BLaER1 (cell line): ENCODE results near the gene MOV10L1.

ENCODE experiments used
- H3K27ac ChIP-seq: shearing (Covaris generic); formaldehyde crosslinking; 2 replicates; pipeline ENCODE4 v1.8.1; 2022
- H3K27me3 ChIP-seq: shearing (Covaris generic); formaldehyde crosslinking; 2 replicates; pipeline ENCODE4 v1.8.1; 2022
- H3K36me3 ChIP-seq: shearing (Covaris generic); formaldehyde crosslinking; 2 replicates; pipeline ENCODE4 v1.8.1; 2022
- H3K4me1 ChIP-seq: shearing (Covaris generic); formaldehyde crosslinking; 2 replicates; pipeline ENCODE4 v1.8.1; 2022
- H3K4me2 ChIP-seq: shearing (Covaris generic); formaldehyde crosslinking; 2 replicates; pipeline ENCODE4 v1.8.1; 2022
- H3K4me3 ChIP-seq: shearing (Covaris generic); formaldehyde crosslinking; 2 replicates; pipeline ENCODE4 v1.8.1; 2022
- H3K9ac ChIP-seq: shearing (Covaris generic); formaldehyde crosslinking; 2 replicates; pipeline ENCODE4 v1.8.1; 2022
- H3K9me3 ChIP-seq: shearing (Covaris generic); formaldehyde crosslinking; 2 replicates; pipeline ENCODE4 v1.8.1; 2022
- H4K20me1 ChIP-seq: shearing (Covaris generic); formaldehyde crosslinking; 2 replicates; pipeline ENCODE4 v1.8.1; 2022
- Cebpa-rat ChIP-seq: shearing (Covaris generic); IDR thresholded peaks from 2 replicates; pipeline ENCODE4 v1.8.1; 2022

MOV10L1 gene

GRCh38 chr22:50117168-50117762, 27.5 kb downstream of the MOV10L1 start:
- Histone ChIP-seq H3K27me3 (no peaks in the 10 kb centered on the region), H3K4me2 (no peak overlapping the region), H3K36me3 (no peaks in the 10 kb centered on the region), H3K27ac (no peak overlapping the region), H3K4me3 (no peak overlapping the region), H3K9me3 (peaks cover 4% of the 10 kb centered on the region; the same call in 1 of the 2 replicates), H3K9ac (no peak overlapping the region), H4K20me1 (no peaks in the 10 kb centered on the region), H3K4me1 (peaks cover 7% of the 10 kb centered on the region)
- TF ChIP-seq Cebpa-rat = no peak

- Histone ChIP-seq H3K4me3 (no peak overlapping the region), H3K27me3 (no peaks in the 10 kb centered on the region), H3K9ac (no peak overlapping the region), H3K27ac (no peak overlapping the region), H3K4me1 (no peaks in the 10 kb centered on the region), H3K36me3 (no peaks in the 10 kb centered on the region), H3K4me2 (no peak overlapping the region), H3K9me3 (peaks cover 13% of the 10 kb centered on the region), H4K20me1 (no peaks in the 10 kb centered on the region)
- TF ChIP-seq Cebpa-rat = no peak
Measured at GRCh38 chr22:50118129-50118528, 28.3 kb downstream of the MOV10L1 start.

GRCh38 chr22:50118557-50119168, 28.9 kb downstream of the MOV10L1 start:
- H3K4me2 ChIP-seq = no peak overlapping the region

GRCh38 chr22:50119169-50119767, 29.5 kb downstream of the MOV10L1 start:
- peaks cover 5% of the 10 kb centered on the region for H3K4me1 ChIP-seq
- no peak overlapping the region for H3K4me3 ChIP-seq
- no peak overlapping the region for H3K27ac ChIP-seq
- H3K36me3 ChIP-seq = no peaks in the 10 kb centered on the region
- no peak overlapping the region for H3K4me2 ChIP-seq
- H3K9ac ChIP-seq = no peak overlapping the region
- TF ChIP-seq Cebpa-rat = no peak
- H3K9me3 ChIP-seq = peaks cover 24% of the 10 kb centered on the region
- H3K27me3 ChIP-seq = no peaks in the 10 kb centered on the region
- no peaks in the 10 kb centered on the region for H4K20me1 ChIP-seq

More at GRCh38 chr22:50118557-50119168, 28.9 kb downstream of the MOV10L1 start:
- Histone ChIP-seq H3K27ac (no peak overlapping the region), H3K27me3 (no peaks in the 10 kb centered on the region), H3K4me1 (no peaks in the 10 kb centered on the region), H3K9ac (no peak overlapping the region), H3K9me3 (peaks cover 18% of the 10 kb centered on the region), H3K36me3 (no peaks in the 10 kb centered on the region), H4K20me1 (no peaks in the 10 kb centered on the region), H3K4me3 (no peak overlapping the region)
- TF ChIP-seq Cebpa-rat = no peak

- Histone ChIP-seq H3K4me1 (peaks cover 10% of the 10 kb centered on the region), H3K4me3 (no peak overlapping the region), H3K9me3 (peaks cover 28% of the 10 kb centered on the region), H4K20me1 (no peaks in the 10 kb centered on the region), H3K9ac (no peak overlapping the region), H3K27me3 (no peaks in the 10 kb centered on the region), H3K27ac (no peak overlapping the region), H3K36me3 (no peaks in the 10 kb centered on the region), H3K4me2 (no peak overlapping the region)
- TF ChIP-seq Cebpa-rat = no peak
Measured at GRCh38 chr22:50119768-50120251, 30.0 kb downstream of the MOV10L1 start.

- H3K27me3 ChIP-seq = no peaks in the 10 kb centered on the region
- peaks cover 10% of the 10 kb centered on the region for H3K4me1 ChIP-seq
- H3K4me3 ChIP-seq = no peak overlapping the region
- TF ChIP-seq Cebpa-rat = no peak
- H3K4me2 ChIP-seq = no peak overlapping the region
- H3K27ac ChIP-seq = no peak overlapping the region
- H3K9ac ChIP-seq = no peak overlapping the region
- no peaks in the 10 kb centered on the region for H4K20me1 ChIP-seq
- H3K9me3 ChIP-seq = peaks cover 31% of the 10 kb centered on the region
- H3K36me3 ChIP-seq = no peaks in the 10 kb centered on the region
Measured at GRCh38 chr22:50121202-50121740, 31.5 kb downstream of the MOV10L1 start.

GRCh38 chr22:50123119-50123518, 33.3 kb downstream of the MOV10L1 start:
- TF ChIP-seq Cebpa-rat = no peak
- no peaks in the 10 kb centered on the region for H3K36me3 ChIP-seq
- H3K9me3 ChIP-seq = peaks cover 31% of the 10 kb centered on the region
- H3K4me1 ChIP-seq = peaks cover 10% of the 10 kb centered on the region
- no peak overlapping the region for H3K4me2 ChIP-seq
- no peak overlapping the region for H3K4me3 ChIP-seq
- no peaks in the 10 kb centered on the region for H3K27me3 ChIP-seq
- H4K20me1 ChIP-seq = no peaks in the 10 kb centered on the region
- H3K27ac ChIP-seq = no peak overlapping the region
- no peak overlapping the region for H3K9ac ChIP-seq

GRCh38 chr22:50125029-50125428, 35.2 kb downstream of the MOV10L1 start:
- Histone ChIP-seq H3K4me2 (no peak overlapping the region), H3K9ac (no peak overlapping the region), H3K27ac (no peak overlapping the region), H4K20me1 (no peaks in the 10 kb centered on the region), H3K27me3 (no peaks in the 10 kb centered on the region), H3K36me3 (no peaks in the 10 kb centered on the region), H3K4me1 (peaks cover 10% of the 10 kb centered on the region), H3K4me3 (no peak overlapping the region), H3K9me3 (peaks cover 31% of the 10 kb centered on the region)
- TF ChIP-seq Cebpa-rat = no peak

- no peak overlapping the region for H3K4me2 ChIP-seq
- H3K4me3 ChIP-seq = no peak overlapping the region
- no peak for TF ChIP-seq Cebpa-rat
- H3K27ac ChIP-seq = no peak overlapping the region
- no peaks in the 10 kb centered on the region for H3K36me3 ChIP-seq
- no peaks in the 10 kb centered on the region for H3K27me3 ChIP-seq
- no peak overlapping the region for H3K9ac ChIP-seq
- peaks cover 5% of the 10 kb centered on the region for H3K4me1 ChIP-seq
- no peaks in the 10 kb centered on the region for H4K20me1 ChIP-seq
- peaks cover 8% of the 10 kb centered on the region for H3K9me3 ChIP-seq
Measured at GRCh38 chr22:50129121-50129736, 39.4 kb downstream of the MOV10L1 start.

GRCh38 chr22:50131894-50132293, 42.1 kb downstream of the MOV10L1 start:
- no peak for TF ChIP-seq Cebpa-rat
- no peaks in the 10 kb centered on the region for H3K27me3 ChIP-seq
- H3K9me3 ChIP-seq = no peaks in the 10 kb centered on the region
- no peaks in the 10 kb centered on the region for H3K36me3 ChIP-seq
- no peak overlapping the region for H3K27ac ChIP-seq
- no peak overlapping the region for H3K4me2 ChIP-seq
- no peaks in the 10 kb centered on the region for H3K4me1 ChIP-seq
- no peak overlapping the region for H3K9ac ChIP-seq
- no peaks in the 10 kb centered on the region for H4K20me1 ChIP-seq
- no peak overlapping the region for H3K4me3 ChIP-seq
